SK-N-SH (cell line): ENCODE measurements around the gene WDR88.

Experiments
- CTCF ChIP-seq: fragments of 200-600 bp; sonication (generic); IDR thresholded peaks from 2 replicates; pipeline ENCODE4 v1.6.1; 2017; ENCODE audit warnings: antibody characterized with exemption, mild to moderate bottlenecking, moderate library complexity
- FOXM1 ChIP-seq: IDR thresholded peaks from 2 replicates; pipeline ENCODE4 v1.4.0; 2012; ENCODE audit warnings: low read depth, mild to moderate bottlenecking
- MAX ChIP-seq: IDR thresholded peaks from 2 replicates; pipeline ENCODE4 v1.4.0; 2012; ENCODE audit warnings: low read depth
- MXI1 ChIP-seq: IDR thresholded peaks from 2 replicates; pipeline ENCODE4 v1.6.1; 2012; ENCODE audit warnings: mild to moderate bottlenecking, low read depth, low read length, improper control_type of control experiment
- POLR2AphosphoS5 ChIP-seq: IDR thresholded peaks from 2 replicates; pipeline ENCODE4 v1.6.1; 2012; ENCODE audit warnings: low read depth, low read length
- RFX5 ChIP-seq: IDR thresholded peaks from 2 replicates; pipeline ENCODE4 v1.6.1; 2012; ENCODE audit warnings: mild to moderate bottlenecking, improper control_type of control experiment, low read length
- TAF1 ChIP-seq: IDR thresholded peaks from 2 replicates; pipeline ENCODE4 v1.6.1; 2012; ENCODE audit warnings: low read depth, mild to moderate bottlenecking, low read length, moderate library complexity, borderline replicate concordance
- TF ChIP-seq, protein P1 (sequence below): IDR thresholded peaks from 2 replicates; pipeline ENCODE4 v1.6.1; 2012; ENCODE audit warnings: mild to moderate bottlenecking, low read depth, low read length, moderate library complexity

GRCh38 chr19:33176670-33177416 lies 44.9 kb downstream of the WDR88 start:
- TF ChIP-seq POLR2AphosphoS5 (peak; percentile 98), CTCF (0 out of 2 replicates have a peak, but pooled peaks have one; percentile 11), RFX5 (no peak; the same call in 1 of the 2 replicates), MAX (peak; percentile 73; the same call in 1 of the 2 replicates), FOXM1 (no peak), MXI1 (peak; percentile 75), TAF1 (no peak)
- TF ChIP-seq, protein P1, sequence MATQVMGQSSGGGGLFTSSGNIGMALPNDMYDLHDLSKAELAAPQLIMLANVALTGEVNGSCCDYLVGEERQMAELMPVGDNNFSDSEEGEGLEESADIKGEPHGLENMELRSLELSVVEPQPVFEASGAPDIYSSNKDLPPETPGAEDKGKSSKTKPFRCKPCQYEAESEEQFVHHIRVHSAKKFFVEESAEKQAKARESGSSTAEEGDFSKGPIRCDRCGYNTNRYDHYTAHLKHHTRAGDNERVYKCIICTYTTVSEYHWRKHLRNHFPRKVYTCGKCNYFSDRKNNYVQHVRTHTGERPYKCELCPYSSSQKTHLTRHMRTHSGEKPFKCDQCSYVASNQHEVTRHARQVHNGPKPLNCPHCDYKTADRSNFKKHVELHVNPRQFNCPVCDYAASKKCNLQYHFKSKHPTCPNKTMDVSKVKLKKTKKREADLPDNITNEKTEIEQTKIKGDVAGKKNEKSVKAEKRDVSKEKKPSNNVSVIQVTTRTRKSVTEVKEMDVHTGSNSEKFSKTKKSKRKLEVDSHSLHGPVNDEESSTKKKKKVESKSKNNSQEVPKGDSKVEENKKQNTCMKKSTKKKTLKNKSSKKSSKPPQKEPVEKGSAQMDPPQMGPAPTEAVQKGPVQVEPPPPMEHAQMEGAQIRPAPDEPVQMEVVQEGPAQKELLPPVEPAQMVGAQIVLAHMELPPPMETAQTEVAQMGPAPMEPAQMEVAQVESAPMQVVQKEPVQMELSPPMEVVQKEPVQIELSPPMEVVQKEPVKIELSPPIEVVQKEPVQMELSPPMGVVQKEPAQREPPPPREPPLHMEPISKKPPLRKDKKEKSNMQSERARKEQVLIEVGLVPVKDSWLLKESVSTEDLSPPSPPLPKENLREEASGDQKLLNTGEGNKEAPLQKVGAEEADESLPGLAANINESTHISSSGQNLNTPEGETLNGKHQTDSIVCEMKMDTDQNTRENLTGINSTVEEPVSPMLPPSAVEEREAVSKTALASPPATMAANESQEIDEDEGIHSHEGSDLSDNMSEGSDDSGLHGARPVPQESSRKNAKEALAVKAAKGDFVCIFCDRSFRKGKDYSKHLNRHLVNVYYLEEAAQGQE = peak; percentile 50; the same call in 1 of the 2 replicates
